OCI-LY3 (cell line): ENCODE results near the gene PPP1R14B.

Experiments used
- H2AFZ ChIP-seq: fragments of 200-600, 300-600 bp; shearing (Covaris generic); 2 replicates; pipeline ENCODE4 v1.6.0; 2014; ENCODE audit warnings: antibody characterized with exemption, low read depth, low read length
- H3K27ac ChIP-seq: fragments of 200-600, 300-600 bp; sonication (generic); 2 replicates; pipeline ENCODE4 v1.5.1; 2014; ENCODE audit warnings: mild to moderate bottlenecking, low read length, moderate library complexity, mixed read lengths
- H3K27me3 ChIP-seq: fragments of 200-600, 300-600 bp; sonication (generic); 2 replicates; pipeline ENCODE4 v1.6.1; 2014; ENCODE audit warnings: low read depth, low read length, mixed read lengths
- H3K36me3 ChIP-seq: fragments of 200-600, 300-600 bp; sonication (generic); replicated peaks from 2 replicates; pipeline ENCODE3; 2014; ENCODE audit warnings: low read depth, low read length, mixed read lengths
- H3K4me1 ChIP-seq: fragments of 300-600, 200-600 bp; sonication (generic); 2 replicates; pipeline ENCODE4 v1.6.1; 2014; ENCODE audit warnings: low read length, mixed read lengths
- H3K4me2 ChIP-seq: fragments of 200-600, 300-600 bp; sonication (generic); 2 replicates; pipeline ENCODE4 v1.6.1; 2014; ENCODE audit warnings: low read length, mixed read lengths
- H3K4me3 ChIP-seq: fragments of 300-600, 200-600 bp; sonication (generic); 2 replicates; pipeline ENCODE4 v1.5.1; 2014; ENCODE audit warnings: antibody characterized with exemption, mild to moderate bottlenecking, low read length, moderate library complexity
- H3K79me2 ChIP-seq: fragments of 300-600, 200-600 bp; shearing (Covaris generic); 2 replicates; pipeline ENCODE4 v1.6.1; 2014; ENCODE audit warnings: mild to moderate bottlenecking, low read length, mixed read lengths
- H3K9ac ChIP-seq: fragments of 300-600, 200-600 bp; shearing (Covaris generic); 2 replicates; pipeline ENCODE4 v1.6.0; 2014; ENCODE audit warnings: mild to moderate bottlenecking, low read length, moderate library complexity
- H3K9me3 ChIP-seq: fragments of 200-600, 300-600 bp; shearing (Covaris generic); 2 replicates; pipeline ENCODE4 v1.6.1; 2014; ENCODE audit warnings: low read length, mixed read lengths; ENCODE audit not compliant: insufficient read depth
- H4K20me1 ChIP-seq: fragments of 200-600, 300-600 bp; sonication (generic); 2 replicates; pipeline ENCODE4 v1.6.1; 2016; ENCODE audit warnings: low read length, mixed read lengths; ENCODE audit not compliant: insufficient read depth
- CTCF ChIP-seq: fragments of 200-600, 300-600 bp; sonication (generic); IDR thresholded peaks from 2 replicates; pipeline ENCODE4 v1.5.1; 2014; ENCODE audit warnings: antibody characterized with exemption, low read length, low read depth
- EZH2phosphoT487 ChIP-seq: fragments of 200-600 bp; shearing (Covaris generic); IDR thresholded peaks from 2 replicates; pipeline ENCODE4 v1.6.1; 2018; ENCODE audit warnings: antibody characterized with exemption, mixed run types, low read depth

Gene PPP1R14B

GRCh38 chr11:64206457-64207255, 40.1 kb downstream of the PPP1R14B start, which contains the start of gene FERMT3:
FERMT3 (plus strand) TSS chr11:64206721; CDS start chr11:64207365, 644 bp downstream.
- no peaks in the 10 kb centered on the region for H4K20me1 ChIP-seq
- H3K79me2 ChIP-seq = peaks cover 31% of the 10 kb centered on the region
- H3K4me2 ChIP-seq = peak within 1 kb of the TSS; percentile 95
- no peak for TF ChIP-seq EZH2phosphoT487
- TF ChIP-seq CTCF = no peak; the same call in 1 of the 2 replicates
- peaks cover 52% of the 10 kb centered on the region for H3K36me3 ChIP-seq
- no peaks in the 10 kb centered on the region for H3K27me3 ChIP-seq
- no peaks in the 10 kb centered on the region for H3K9me3 ChIP-seq
- H3K4me3 ChIP-seq = peak within 1 kb of the TSS; percentile 82
- H3K9ac ChIP-seq = peak within 1 kb of the TSS; percentile 94
- H2AFZ ChIP-seq = no peak within 1 kb of the TSS
- peaks cover 47% of the 10 kb centered on the region for H3K4me1 ChIP-seq
- H3K27ac ChIP-seq = peak within 1 kb of the TSS; percentile 88

GRCh38 chr11:64204464-64204989, 42.2 kb downstream of the PPP1R14B start:
- no peaks in the 10 kb centered on the region for H3K27me3 ChIP-seq
- no peak overlapping the region for H3K4me2 ChIP-seq
- no peaks in the 10 kb centered on the region; the same call in 1 of the 2 replicates for H4K20me1 ChIP-seq
- H2AFZ ChIP-seq = no peak overlapping the region
- TF ChIP-seq EZH2phosphoT487 (no peak), CTCF (peak; percentile 86)
- no peak overlapping the region for H3K9ac ChIP-seq
- no peak overlapping the region for H3K4me3 ChIP-seq
- H3K36me3 ChIP-seq = peaks cover 56% of the 10 kb centered on the region
- no peaks in the 10 kb centered on the region for H3K9me3 ChIP-seq
- peaks cover 47% of the 10 kb centered on the region for H3K4me1 ChIP-seq
- H3K27ac ChIP-seq = peak overlapping the region; percentile 88
- peaks cover 36% of the 10 kb centered on the region for H3K79me2 ChIP-seq

GRCh38 chr11:64204080-64204440, 42.7 kb downstream of the PPP1R14B start:
- H3K4me2 ChIP-seq = no peak overlapping the region
- peaks cover 36% of the 10 kb centered on the region for H3K79me2 ChIP-seq
- no peak overlapping the region for H3K9ac ChIP-seq
- H3K9me3 ChIP-seq = no peaks in the 10 kb centered on the region
- H3K27ac ChIP-seq = no peak overlapping the region
- TF ChIP-seq CTCF (no peak), EZH2phosphoT487 (no peak)
- H2AFZ ChIP-seq = no peak overlapping the region
- H3K27me3 ChIP-seq = no peaks in the 10 kb centered on the region
- H3K4me1 ChIP-seq = peaks cover 47% of the 10 kb centered on the region
- H3K4me3 ChIP-seq = no peak overlapping the region
- peaks cover 56% of the 10 kb centered on the region for H3K36me3 ChIP-seq
- no peaks in the 10 kb centered on the region; the same call in 1 of the 2 replicates for H4K20me1 ChIP-seq

- Histone ChIP-seq H3K36me3 (peaks cover 53% of the 10 kb centered on the region), H3K27ac (no peak overlapping the region), H2AFZ (no peak overlapping the region), H3K9me3 (no peaks in the 10 kb centered on the region), H4K20me1 (no peaks in the 10 kb centered on the region; the same call in 1 of the 2 replicates), H3K9ac (no peak overlapping the region), H3K4me2 (no peak overlapping the region), H3K79me2 (peaks cover 33% of the 10 kb centered on the region), H3K27me3 (no peaks in the 10 kb centered on the region), H3K4me3 (no peak overlapping the region), H3K4me1 (peaks cover 47% of the 10 kb centered on the region)
- TF ChIP-seq CTCF (no peak), EZH2phosphoT487 (no peak)
Measured at GRCh38 chr11:64203421-64204079, 43.2 kb downstream of the PPP1R14B start.
